SK-N-SH treated with all-trans-retinoic acid at 6 μM for 48 hours (cell line): ENCODE data around the gene ADSS1.
"Not testable (repeated sequence)": the region's sequence is repeated elsewhere in the genome, so short reads cannot be mapped to it uniquely, and the experiment has no call there.

Experiments used
- ATAC-seq: fragments of 200-7000 bp; cut with Tn5 transposase; 3 replicates; pipeline ENCODE4 v1.9.1; 2020; ENCODE audit warnings: mild to moderate bottlenecking, moderate library complexity
- ARNTL ChIP-seq: fragments of 450-650 bp; formaldehyde crosslinking; IDR thresholded peaks from 2 replicates; pipeline ENCODE4 v1.5.0; 2020; ENCODE audit warnings: low read depth, mild to moderate bottlenecking, moderate library complexity, borderline replicate concordance
- BACH2 ChIP-seq: fragments of 250-450 bp; sonication (Bioruptor Pico); IDR thresholded peaks from 2 replicates; pipeline ENCODE4 v1.9.0; 2021; ENCODE audit warnings: mild to moderate bottlenecking, borderline replicate concordance
- CSDC2 ChIP-seq: fragments of 250-450 bp; sonication (Bioruptor Pico); IDR thresholded peaks from 2 replicates; pipeline ENCODE4 v1.5.0; 2020; ENCODE audit warnings: mild to moderate bottlenecking, moderate library complexity
- CSRNP3 ChIP-seq: fragments of 250-450 bp; sonication (Bioruptor Pico); IDR thresholded peaks from 2 replicates; pipeline ENCODE4 v1.5.1; 2021; ENCODE audit warnings: mild to moderate bottlenecking, moderate library complexity
- ESRRG ChIP-seq: fragments of 250-450 bp; sonication (Bioruptor Pico); IDR thresholded peaks from 2 replicates; pipeline ENCODE4 v1.6.1; 2021; ENCODE audit warnings: mild to moderate bottlenecking
- GLIS3 ChIP-seq: fragments of 250-450 bp; sonication (Bioruptor Pico); IDR thresholded peaks from 2 replicates; pipeline ENCODE4 v1.5.0; 2020; ENCODE audit warnings: mild to moderate bottlenecking, moderate library complexity
- ISL1 ChIP-seq: fragments of 250-450 bp; sonication (Bioruptor Pico); IDR thresholded peaks from 2 replicates; pipeline ENCODE4 v2.1.2; 2022; ENCODE audit warnings: mild to moderate bottlenecking, moderate library complexity
- OSR1 ChIP-seq: fragments of 250-450 bp; sonication (Bioruptor Pico); IDR thresholded peaks from 2 replicates; pipeline ENCODE4 v1.8.0; 2022; ENCODE audit warnings: moderate library complexity, mild to moderate bottlenecking, inconsistent platforms
- PATZ1 ChIP-seq: fragments of 250-450 bp; sonication (Bioruptor Pico); IDR thresholded peaks from 2 replicates; pipeline ENCODE4 v1.8.0; 2020; ENCODE audit warnings: mild to moderate bottlenecking, moderate library complexity, borderline replicate concordance
- POU6F1 ChIP-seq: fragments of 250-450 bp; sonication (Bioruptor Pico); IDR thresholded peaks from 2 replicates; pipeline ENCODE4 v1.8.0; 2021; ENCODE audit warnings: low read depth, mild to moderate bottlenecking, moderate library complexity, borderline replicate concordance
- PPARA ChIP-seq: fragments of 250-450 bp; sonication (Bioruptor Pico); IDR thresholded peaks from 2 replicates; pipeline ENCODE4 v1.5.0; 2020; ENCODE audit warnings: mild to moderate bottlenecking, borderline replicate concordance
- RARB ChIP-seq: fragments of 250-450 bp; sonication (Bioruptor Pico); IDR thresholded peaks from 2 replicates; pipeline ENCODE4 v1.8.0; 2021; ENCODE audit warnings: mild to moderate bottlenecking, moderate library complexity
- SNAI2 ChIP-seq: fragments of 250-450 bp; sonication (Bioruptor Pico); IDR thresholded peaks from 2 replicates; pipeline ENCODE4 v1.5.0; 2020; ENCODE audit warnings: mild to moderate bottlenecking, moderate library complexity
- TCF4 ChIP-seq: fragments of 250-450 bp; sonication (Bioruptor Pico); IDR thresholded peaks from 2 replicates; pipeline ENCODE4 v1.8.0; 2021; ENCODE audit warnings: mild to moderate bottlenecking, moderate library complexity, borderline replicate concordance
- TOX ChIP-seq: fragments of 250-450 bp; sonication (Bioruptor Pico); IDR thresholded peaks from 2 replicates; pipeline ENCODE4 v1.8.0; 2021; ENCODE audit warnings: mild to moderate bottlenecking, moderate library complexity, borderline replicate concordance
- TSHZ2 ChIP-seq: fragments of 250-450 bp; sonication (Bioruptor Pico); IDR thresholded peaks from 2 replicates; pipeline ENCODE4 v1.5.0; 2020; ENCODE audit warnings: mild to moderate bottlenecking, moderate library complexity
- ZC3H10 ChIP-seq: fragments of 250-450 bp; sonication (Bioruptor Pico); IDR thresholded peaks from 2 replicates; pipeline ENCODE4 v1.5.1; 2021; ENCODE audit warnings: mild to moderate bottlenecking, moderate library complexity
- ZFP3 ChIP-seq: fragments of 250-450 bp; sonication (Bioruptor Pico); IDR thresholded peaks from 2 replicates; pipeline ENCODE4 v1.5.0; 2020; ENCODE audit warnings: mild to moderate bottlenecking, moderate library complexity
- ZFP30 ChIP-seq: fragments of 450-650 bp; formaldehyde crosslinking; IDR thresholded peaks from 2 replicates; pipeline ENCODE4 v1.5.0; 2022; ENCODE audit warnings: mild to moderate bottlenecking, moderate library complexity
- ZNF565 ChIP-seq: fragments of 450-650 bp; formaldehyde crosslinking; conservative IDR thresholded peaks from 2 replicates; pipeline ENCODE4 v1.5.0; 2020; ENCODE audit warnings: low read depth, mild to moderate bottlenecking, moderate library complexity
- ZNF70 ChIP-seq: fragments of 450-650 bp; formaldehyde crosslinking; IDR thresholded peaks from 2 replicates; pipeline ENCODE4 v1.5.0; 2020; ENCODE audit warnings: mild to moderate bottlenecking, moderate library complexity
- ZNF8 ChIP-seq: fragments of 450-650 bp; formaldehyde crosslinking; IDR thresholded peaks from 2 replicates; pipeline ENCODE4 v1.5.0; 2020; ENCODE audit warnings: mild to moderate bottlenecking, moderate library complexity
- TF ChIP-seq, protein P1 (sequence below): fragments of 250-450 bp; sonication (Bioruptor Pico); IDR thresholded peaks from 2 replicates; pipeline ENCODE4 v1.5.1; 2020; ENCODE audit warnings: low read depth, mild to moderate bottlenecking, moderate library complexity

Gene ADSS1

GRCh38 chr14:104728631-104729030 is 4.6 kb downstream of the ADSS1 start:
- no peak for TF ChIP-seq ARNTL (CRISPR knock-in tag)
- TF ChIP-seq TOX = no peak
- no peak for TF ChIP-seq ESRRG (CRISPR knock-in tag)
- no peak for TF ChIP-seq ZFP3 (CRISPR knock-in tag)
- no peak for TF ChIP-seq PPARA (CRISPR knock-in tag)
- no peak for TF ChIP-seq OSR1 (CRISPR knock-in tag)
- no peak for ATAC-seq

- ATAC-seq = not testable (repeated sequence)
These were observed 5.3 kb downstream of the ADSS1 start for GRCh38 chr14:104729176-104729834.

GRCh38 chr14:104729835-104730181 is 5.8 kb downstream of the ADSS1 start:
- no peak for TF ChIP-seq TCF4 (CRISPR knock-in tag)
- no peak for TF ChIP-seq ESRRG (CRISPR knock-in tag)
- TF ChIP-seq RARB (CRISPR knock-in tag) = no peak
- no peak for TF ChIP-seq SNAI2 (CRISPR knock-in tag)
- TF ChIP-seq TOX = no peak
- no peak for TF ChIP-seq ZNF565 (CRISPR knock-in tag)
- TF ChIP-seq GLIS3 (CRISPR knock-in tag) = no peak
- TF ChIP-seq OSR1 (CRISPR knock-in tag) = no peak
- no peak for TF ChIP-seq ZNF8
- TF ChIP-seq, protein P1, sequence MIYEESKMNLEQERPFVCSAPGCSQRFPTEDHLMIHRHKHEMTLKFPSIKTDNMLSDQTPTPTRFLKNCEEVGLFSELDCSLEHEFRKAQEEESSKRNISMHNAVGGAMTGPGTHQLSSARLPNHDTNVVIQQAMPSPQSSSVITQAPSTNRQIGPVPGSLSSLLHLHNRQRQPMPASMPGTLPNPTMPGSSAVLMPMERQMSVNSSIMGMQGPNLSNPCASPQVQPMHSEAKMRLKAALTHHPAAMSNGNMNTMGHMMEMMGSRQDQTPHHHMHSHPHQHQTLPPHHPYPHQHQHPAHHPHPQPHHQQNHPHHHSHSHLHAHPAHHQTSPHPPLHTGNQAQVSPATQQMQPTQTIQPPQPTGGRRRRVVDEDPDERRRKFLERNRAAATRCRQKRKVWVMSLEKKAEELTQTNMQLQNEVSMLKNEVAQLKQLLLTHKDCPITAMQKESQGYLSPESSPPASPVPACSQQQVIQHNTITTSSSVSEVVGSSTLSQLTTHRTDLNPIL (CRISPR knock-in tag) = no peak
- no peak for TF ChIP-seq POU6F1 (CRISPR knock-in tag)
- TF ChIP-seq ZFP30 (CRISPR knock-in tag) = no peak
- no peak for TF ChIP-seq BACH2 (CRISPR knock-in tag)
- TF ChIP-seq PATZ1 (CRISPR knock-in tag) = no peak
- no peak for TF ChIP-seq CSRNP3 (CRISPR knock-in tag)
- no peak for TF ChIP-seq ISL1 (CRISPR knock-in tag)
- TF ChIP-seq ZC3H10 (CRISPR knock-in tag) = no peak
- TF ChIP-seq ARNTL (CRISPR knock-in tag) = no peak
- TF ChIP-seq ZFP3 (CRISPR knock-in tag) = no peak
- no peak for TF ChIP-seq CSDC2 (CRISPR knock-in tag)
- no peak for ATAC-seq

DNA sequence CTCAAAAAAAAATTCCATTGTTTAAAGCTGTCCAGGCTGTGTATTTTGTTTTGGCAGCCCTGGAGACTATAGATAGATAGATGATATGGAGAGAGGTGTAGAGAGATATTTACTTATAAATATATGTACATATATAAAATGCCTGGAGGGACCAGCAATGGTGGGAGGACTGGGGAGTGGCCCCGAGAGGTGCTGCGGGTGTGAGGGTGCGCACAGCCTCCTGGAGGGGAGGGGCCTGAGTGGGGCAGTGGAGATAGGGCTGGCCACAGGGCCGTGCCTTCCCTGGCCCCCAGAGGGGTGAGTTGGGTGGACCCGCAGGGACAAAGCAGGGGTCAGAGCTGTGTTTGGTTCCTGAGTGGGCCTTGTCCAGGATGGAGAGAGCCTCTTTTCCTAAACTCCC is 6.5 kb downstream of the ADSS1 start:
- TF ChIP-seq RARB (CRISPR knock-in tag) = no peak
- no peak for TF ChIP-seq ESRRG (CRISPR knock-in tag)
- no peak for TF ChIP-seq CSRNP3 (CRISPR knock-in tag)
- TF ChIP-seq ISL1 (CRISPR knock-in tag) = no peak
- no peak for TF ChIP-seq ZC3H10 (CRISPR knock-in tag)
- no peak for TF ChIP-seq TSHZ2
- no peak for TF ChIP-seq CSDC2 (CRISPR knock-in tag)
- no peak for TF ChIP-seq POU6F1 (CRISPR knock-in tag)
- TF ChIP-seq TCF4 (CRISPR knock-in tag) = no peak
- TF ChIP-seq TOX = no peak
- no peak for TF ChIP-seq ZNF565 (CRISPR knock-in tag)
- no peak for TF ChIP-seq ZNF70 (CRISPR knock-in tag)
- no peak for TF ChIP-seq ZNF8
- TF ChIP-seq, all 23 proteins: peak for 0
- no peak for ATAC-seq
